Stimulated activated CD8-positive, alpha-beta memory T cell treated with anti-CD3 and anti-CD28 coated beads, Interleukin-7, amount 100 ng/mL, for 4 hours (primary cell): ENCODE data around the gene ABHD14A.

Experiments used
- DNase-seq, 2 donors: peaks; one replicate each; pipeline ENCODE4 v3.0.0-alpha.2; 2020; ENCODE audit warnings: low read depth in 2 of 2

Gene ABHD14A

DNA sequence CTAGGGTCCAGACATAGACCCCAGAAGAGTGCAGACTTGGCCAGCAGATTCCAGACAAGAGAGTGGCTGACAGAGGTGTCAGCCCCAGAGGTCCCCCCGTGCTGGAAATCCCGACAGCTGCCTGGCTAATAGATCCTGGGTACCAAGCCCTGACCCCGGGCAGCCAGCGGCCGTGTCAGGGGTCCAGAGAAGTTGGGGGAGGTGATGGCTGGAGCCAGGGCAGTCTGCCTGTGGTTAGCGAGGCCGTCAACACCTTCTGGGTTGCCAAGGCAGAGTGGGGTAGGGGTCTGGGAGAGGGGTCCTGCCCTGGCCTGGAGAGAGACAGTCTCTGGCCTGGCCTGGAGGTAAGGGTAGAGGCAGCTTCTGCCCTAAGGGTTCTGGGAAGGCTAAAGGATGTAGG lies 45.9 kb downstream of the ABHD14A start:
- DNase-seq: no peak

- no peak for DNase-seq
Measured at GRCh38 chr3:52021489-52022268, 46.8 kb downstream of the ABHD14A start.

GRCh38 chr3:52022323-52023100 lies 47.6 kb downstream of the ABHD14A start:
- DNase-seq: no peak

DNA sequence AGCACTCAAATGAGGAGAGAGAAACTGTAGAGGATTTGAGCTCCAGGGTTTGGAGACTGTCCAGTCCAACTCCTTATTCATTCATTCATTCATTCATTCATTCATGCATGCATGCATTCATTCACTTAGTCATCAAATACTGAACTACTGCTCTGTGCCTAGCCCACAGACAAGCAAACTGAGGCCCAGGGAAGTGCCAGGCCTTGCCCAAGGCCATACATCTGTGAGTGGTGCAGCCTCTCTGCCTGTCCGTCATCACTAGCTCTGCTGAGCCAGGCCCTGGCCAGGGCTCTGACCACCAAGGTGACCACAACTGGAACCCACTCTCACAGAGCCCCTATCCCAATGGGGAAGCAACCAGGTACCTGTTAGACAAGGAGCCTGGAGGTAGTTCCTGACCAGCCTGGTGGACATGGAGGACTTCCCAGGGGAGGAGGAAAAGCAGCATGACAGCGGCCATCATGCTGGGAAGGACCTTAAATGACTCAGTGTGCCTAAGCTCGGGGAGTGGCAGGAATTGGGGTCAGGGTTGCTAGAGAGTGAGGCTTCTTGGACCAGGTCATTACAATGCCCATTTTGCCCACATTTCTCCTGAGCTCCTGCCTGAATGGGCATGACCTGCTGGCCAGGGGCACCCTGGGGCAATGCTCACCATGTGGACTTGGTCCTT lies 48.4 kb downstream of the ABHD14A start:
- DNase-seq: no peak

GRCh38 chr3:52023860-52024764 lies 49.2 kb downstream of the ABHD14A start:
- DNase-seq: no peak

GRCh38 chr3:52024765-52025452 lies 50.0 kb downstream of the ABHD14A start:
- no peak for DNase-seq

- no peak for DNase-seq
Measured at GRCh38 chr3:52025453-52025852, 50.6 kb downstream of the ABHD14A start.

- no peak for DNase-seq
Measured at GRCh38 chr3:52026041-52026440, 51.2 kb downstream of the ABHD14A start.

DNA sequence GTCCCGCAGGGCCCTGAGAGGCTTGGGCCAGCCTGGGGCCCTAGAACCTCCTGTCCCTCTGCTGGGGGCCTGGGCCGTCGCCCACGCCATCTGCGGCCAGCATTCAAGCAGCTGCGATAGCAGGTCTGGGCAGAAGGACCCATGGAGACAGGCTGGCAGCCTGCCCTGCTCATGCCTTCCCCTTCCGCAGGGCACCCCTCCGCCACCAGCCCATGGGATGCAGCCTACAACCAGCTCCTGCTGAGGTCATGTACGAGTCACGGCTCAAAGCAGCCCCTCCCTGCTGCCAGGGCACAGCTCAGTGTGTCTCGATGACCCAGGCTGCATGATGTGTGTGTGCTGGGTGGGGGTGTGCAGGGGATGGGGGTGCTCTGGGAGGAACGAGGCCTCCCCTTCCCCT lies 53.7 kb downstream of the ABHD14A start:
- DNase-seq: no peak

DNA sequence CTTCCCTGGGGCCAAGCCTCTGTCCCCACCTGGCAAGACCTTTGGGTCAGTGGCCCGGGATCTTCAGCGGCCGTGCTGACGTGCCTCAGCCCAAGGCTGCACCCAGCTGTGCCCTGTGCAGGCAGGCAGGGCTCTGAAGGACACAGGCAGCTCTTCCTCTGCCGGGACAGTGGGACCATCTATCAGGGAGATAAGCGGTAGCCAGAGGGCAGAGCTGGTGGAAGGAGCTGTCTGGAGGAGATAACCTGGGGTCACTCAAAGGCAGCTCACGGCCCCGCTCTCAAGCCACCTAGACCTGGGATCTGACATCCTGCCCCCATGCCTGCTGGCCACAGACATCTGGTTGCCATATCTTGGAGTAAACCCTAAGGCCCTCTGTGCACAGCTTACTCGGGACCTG lies 54.2 kb downstream of the ABHD14A start:
- DNase-seq: no peak

DNA sequence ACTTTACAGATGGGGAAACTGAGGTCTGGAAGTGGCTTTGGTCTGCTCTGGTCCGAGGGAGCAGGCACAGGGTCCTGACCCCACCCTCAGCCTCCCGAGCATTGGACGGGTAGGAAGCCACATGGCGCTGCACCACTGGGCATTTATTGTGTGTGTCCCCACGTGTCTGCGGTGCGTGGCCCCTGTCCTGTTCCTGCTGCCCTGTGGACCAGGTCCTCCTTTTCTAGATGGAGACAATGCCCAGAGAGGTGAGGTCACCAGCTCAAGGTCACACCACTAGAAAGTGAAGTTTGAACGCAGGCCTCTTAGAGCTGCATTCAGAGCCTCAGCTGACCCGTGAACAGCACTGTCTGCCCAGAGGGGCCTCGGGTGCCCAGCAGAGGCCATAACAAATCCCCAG lies 54.7 kb downstream of the ABHD14A start:
- no peak for DNase-seq
